ENCODE results near the gene THRB.

THRB gene

DNA sequence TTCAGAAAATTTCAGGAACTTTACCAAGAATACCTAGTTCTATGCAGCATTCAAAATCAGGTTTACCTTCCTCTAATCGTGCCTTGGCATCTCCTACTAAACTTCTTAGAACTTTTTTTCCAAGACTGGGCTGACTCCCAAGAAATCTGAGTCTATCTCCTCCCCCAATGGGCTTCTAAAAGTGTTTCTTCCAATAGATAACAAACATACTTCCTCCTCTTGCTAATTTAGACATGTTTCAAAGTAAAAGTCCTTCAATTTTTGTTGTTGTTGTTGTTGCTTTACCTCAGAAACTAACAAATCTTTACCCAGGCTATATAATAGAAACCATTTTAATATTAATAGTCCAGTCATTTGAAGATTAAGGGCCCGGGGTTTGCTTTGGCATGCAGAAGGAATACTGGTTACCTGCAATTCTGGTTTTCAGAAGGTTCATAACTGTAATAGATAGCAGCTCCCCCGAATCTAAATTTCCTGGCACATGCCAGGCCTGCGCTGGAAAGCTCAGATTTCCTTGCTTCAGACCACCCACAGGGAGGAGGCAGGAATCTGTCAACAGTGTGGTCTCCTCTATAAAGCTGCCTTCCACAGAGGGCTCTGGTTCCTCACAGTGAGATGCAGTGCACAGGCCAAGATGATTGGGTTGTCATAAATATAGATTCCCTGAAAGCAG, 188.7 kb downstream of the THRB start:
- DNase-seq (ENCODE audit: low spot score): no peak

GRCh38 chr3:24303057-24303754, 191.4 kb downstream of the THRB start:
- DNase-seq (ENCODE audit: low spot score): no peak

DNA sequence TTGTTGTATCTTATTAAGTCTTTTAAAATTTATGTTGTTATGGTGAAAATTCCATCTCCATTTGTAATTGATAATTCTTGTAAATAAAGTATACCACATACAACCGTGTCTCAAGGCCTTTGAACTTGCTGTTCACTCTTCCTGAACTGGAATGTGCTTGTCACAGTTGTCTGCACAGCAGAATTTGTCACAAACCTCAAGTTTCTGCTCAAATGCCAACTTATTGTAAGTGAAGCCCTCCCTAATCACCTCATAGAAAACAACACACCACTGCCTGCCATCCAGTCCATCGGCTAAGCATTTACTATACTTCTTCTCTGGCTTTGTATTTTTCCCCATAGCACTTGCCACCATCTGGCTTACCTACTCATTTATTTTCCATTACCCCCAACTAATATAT, 192.3 kb downstream of the THRB start:
- no peak for DNase-seq (ENCODE audit: low spot score)

- DNase-seq (ENCODE audit: low spot score): no peak
Measured at GRCh38 chr3:24300949-24301348, 193.7 kb downstream of the THRB start.

DNA sequence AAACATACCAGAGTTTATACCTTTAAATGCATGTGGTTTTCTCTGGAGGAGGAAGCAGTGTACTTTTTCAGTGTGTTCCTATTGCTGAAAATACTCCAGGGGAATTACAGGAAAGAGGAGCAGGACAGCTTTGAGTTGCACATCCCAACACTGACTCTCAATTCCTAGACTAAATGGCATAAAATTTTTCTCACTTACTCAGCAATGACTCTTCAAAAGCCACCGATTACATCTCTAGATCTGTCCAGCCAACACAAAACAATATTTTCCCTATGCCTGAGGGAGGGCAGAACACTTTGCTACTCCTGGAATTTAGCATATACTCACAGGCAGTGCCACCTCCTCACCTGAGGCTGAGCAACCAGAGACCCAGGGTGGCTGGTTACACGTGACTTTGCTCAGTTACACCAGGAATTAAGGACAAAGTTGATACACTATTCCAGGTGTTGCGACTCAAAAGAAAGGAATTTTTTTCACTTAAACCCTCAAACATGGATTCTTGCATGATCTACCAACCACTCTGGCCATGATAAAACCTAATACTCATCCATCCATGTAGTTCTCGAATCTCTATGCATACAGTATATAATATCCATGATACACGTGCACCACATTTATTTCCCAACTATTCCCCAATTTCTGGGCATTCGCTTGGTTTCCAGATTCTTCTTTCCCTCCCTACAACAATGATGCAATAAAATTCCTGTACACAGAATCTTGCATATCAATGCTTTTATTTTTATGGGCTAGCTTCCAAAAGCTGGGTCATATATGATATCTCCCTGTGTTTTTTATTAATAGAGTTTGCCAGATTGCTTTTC, 194.6 kb downstream of the THRB start:
- DNase-seq (ENCODE audit: low spot score): no peak

DNA sequence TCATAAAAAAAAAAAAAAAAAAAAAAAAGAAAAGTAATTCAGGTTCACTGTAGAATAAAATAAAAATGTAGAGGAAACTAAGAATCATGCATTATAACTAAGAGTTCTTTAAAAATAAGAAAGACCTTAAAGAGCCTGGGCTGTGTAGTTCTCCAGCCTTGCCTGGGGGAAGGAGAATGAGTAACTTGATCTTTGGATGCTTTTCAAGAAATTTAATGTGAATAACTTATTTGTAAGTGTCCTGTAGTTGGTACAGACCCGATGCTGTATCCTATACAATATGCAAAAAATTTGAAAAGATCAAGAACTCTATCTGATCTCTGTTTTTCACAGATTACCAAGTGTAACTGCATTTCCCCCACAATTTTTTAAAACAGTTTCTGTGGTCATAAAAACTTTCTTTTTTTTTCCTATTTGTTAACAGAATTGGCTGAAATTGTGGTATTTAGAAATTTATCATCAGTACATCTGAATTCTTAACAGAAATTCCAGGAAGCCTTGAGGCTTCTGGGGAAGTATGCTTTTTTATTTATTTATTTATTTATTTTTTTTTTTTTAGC, 195.3 kb downstream of the THRB start:
- DNase-seq (ENCODE audit: low spot score): no peak

DNA sequence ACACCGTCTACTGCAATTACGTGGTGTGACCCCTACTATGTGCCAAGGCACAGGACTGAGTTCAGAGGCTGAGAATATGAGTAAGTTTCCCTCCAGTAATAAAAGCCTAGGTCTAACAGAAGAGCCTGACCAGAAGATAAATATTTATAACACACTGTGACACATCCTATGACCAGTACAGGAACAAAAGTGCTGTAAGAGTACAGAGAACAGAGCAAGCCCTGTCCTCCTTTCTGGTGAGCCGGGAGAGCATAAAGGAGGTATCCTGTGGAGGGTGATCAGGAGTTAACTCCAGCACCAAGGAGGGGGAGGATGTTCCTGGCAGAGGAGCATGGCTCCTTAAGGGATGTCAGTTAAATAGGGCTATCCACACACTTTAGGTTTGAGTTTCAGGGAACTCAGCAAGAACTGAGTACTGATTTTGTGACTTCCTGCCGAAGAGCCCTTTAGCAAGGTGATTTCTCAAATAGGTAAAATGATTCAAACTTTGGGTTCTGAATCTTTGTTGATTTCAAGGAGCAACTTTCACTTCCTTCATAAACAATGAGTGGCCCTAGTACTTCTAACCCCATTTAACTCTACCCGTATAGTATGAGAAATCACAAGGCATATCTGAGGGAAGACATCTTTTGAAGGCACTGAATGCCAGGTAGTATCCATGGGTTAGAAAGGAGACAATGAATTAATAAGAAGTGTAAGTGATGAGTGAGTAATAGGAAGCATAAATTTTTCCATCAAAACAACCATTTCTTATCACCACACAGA, 198.0 kb downstream of the THRB start:
- DNase-seq (ENCODE audit: low spot score): no peak

GRCh38 chr3:24294150-24294549, 200.5 kb downstream of the THRB start:
- no peak for DNase-seq (ENCODE audit: low spot score)

GRCh38 chr3:24291646-24292045, 203.0 kb downstream of the THRB start:
- DNase-seq (ENCODE audit: low spot score): no peak

- DNase-seq (ENCODE audit: low spot score): no peak
Measured at GRCh38 chr3:24290596-24290995, 204.1 kb downstream of the THRB start.

DNA sequence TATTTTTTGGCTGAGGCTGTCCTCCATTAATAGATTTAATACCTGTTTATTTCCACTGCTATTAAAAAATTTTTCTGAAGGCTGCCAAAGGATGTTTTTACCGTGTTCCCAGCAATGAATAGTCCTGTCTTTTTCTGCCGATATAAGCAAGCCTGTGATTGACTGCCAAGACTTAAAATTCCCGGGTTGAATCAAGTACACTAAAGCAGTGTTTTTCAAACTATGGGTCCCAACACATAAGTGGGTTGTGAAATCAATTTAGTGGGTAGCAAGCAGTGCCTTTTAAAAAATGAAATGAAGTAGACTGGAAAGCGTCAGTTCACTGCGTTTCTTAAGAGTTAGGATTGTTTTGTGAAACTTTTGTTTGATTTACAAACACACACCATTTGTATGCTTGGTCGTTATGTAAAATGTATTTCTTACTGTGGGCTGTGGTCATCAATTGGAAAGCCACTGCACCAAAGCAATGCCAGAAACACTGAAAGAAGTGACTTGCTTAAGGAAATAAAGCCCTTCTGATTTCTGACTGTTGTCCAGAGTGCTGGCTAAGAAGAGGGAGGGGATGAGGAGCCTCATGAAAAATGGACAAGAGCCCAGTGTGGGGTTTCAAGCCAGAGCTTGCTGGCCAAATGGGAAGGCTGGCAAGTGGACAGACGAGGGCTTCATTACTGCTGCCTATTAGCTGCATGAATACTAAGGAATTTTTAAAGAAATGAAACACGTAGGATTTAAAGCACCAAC, 206.0 kb downstream of the THRB start:
- DNase-seq (ENCODE audit: low spot score): no peak

- DNase-seq (ENCODE audit: low spot score): no peak
Measured at GRCh38 chr3:24287755-24288450, 206.7 kb downstream of the THRB start.

- DNase-seq (ENCODE audit: low spot score): no peak
Measured at GRCh38 chr3:24286405-24286804, 208.2 kb downstream of the THRB start.

GRCh38 chr3:24278543-24278942, 216.1 kb downstream of the THRB start:
- no peak for DNase-seq (ENCODE audit: low spot score)

DNA sequence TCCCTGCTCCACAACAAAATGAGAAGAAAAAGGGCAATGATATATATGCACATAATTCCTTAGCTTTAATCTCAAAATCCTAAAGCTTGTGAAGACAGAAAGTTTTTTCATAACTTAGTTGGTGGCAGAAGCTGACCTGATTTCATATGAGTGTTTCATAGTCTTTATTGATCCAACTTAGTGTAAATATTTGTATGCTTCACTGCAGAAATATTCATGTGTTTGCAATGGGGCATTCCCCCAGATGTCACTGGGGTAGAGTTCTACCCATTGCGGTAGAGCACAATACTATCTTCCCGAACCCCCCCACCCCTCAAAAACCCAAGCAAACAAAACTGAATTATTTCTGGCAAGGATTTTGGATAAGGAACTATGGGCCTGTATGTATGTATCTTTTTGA, 221.2 kb downstream of the THRB start:
- DNase-seq (ENCODE audit: low spot score): no peak

DNA sequence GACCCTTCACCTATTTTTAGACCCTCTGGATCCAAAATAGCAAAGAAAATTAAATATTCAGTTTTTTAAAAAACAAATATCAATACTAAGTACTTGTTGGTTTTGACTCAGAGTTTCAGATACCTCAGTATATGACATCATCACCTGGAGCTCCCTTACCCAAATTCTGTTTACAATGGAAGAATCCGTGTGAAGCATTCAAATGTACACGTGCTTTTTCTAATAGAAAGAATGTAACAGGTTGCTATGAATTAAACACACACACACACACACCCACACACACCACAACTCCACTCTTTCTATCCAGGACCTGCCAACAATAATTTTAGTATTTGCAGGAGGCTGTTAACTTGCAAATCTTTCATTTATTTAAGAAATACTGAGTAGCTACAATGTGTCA, 221.8 kb downstream of the THRB start:
- DNase-seq (ENCODE audit: low spot score): no peak

DNA sequence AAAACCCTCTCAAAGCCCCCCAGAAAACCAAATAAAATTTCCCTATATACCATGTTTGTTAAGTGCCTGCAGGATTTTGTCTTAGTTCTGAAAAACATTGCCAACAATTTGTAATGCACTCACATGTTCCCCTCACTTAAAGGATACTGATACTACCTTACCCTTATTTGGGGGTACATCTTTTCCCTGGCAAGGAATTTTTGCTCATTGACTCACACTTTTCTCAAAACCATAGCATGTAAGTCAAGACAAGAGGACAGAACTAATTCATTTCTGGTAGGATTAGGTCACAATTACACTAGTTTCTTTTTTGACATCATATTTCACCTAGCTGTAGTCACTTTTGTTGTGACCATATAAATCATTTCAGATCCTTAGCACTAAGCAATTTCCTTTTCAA, 222.2 kb downstream of the THRB start:
- no peak for DNase-seq (ENCODE audit: low spot score)

DNA sequence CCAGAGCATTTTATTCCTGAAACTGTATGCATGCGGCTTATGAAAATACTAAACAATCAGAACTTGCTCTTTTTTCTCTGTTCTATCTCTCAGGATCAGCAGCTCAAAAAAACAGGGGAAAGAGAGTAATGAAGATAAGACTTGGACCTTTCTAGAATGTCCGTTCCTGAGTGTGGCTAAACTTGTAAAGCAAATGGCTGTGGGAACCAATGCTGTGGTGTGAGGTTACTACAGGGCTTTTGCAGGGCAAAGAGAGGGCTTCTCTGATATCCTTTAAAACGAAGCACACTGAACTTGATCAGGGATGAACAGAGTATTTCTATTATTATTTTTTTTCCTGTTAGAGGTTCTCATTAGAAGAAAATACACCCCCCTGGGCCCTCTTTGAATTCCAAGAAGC, 223.4 kb downstream of the THRB start:
- DNase-seq (ENCODE audit: low spot score): no peak

GRCh38 chr3:24270744-24271143, 223.9 kb downstream of the THRB start:
- DNase-seq (ENCODE audit: low spot score): no peak

GRCh38 chr3:24270204-24270691, 224.4 kb downstream of the THRB start:
- DNase-seq (ENCODE audit: low spot score): no peak

Data from kidney capillary endothelial cell (primary cell).